IMR-90 (cell line): Measurements from ENCODE around the gene SOX2. TPM values are rescaled to one million over a fixed set of nuclear protein-coding genes. Genes with fewer than 3 reads are reported as not detected.

Source experiments
- ATAC-seq: fragments of 200-7000 bp; cut with Tn5 transposase; 2 replicates; pipeline ENCODE4 v1.9.1; 2020; ENCODE audit warnings: low read depth, mild to moderate bottlenecking, moderate library complexity
- BruUV-seq: library from RNA; stranded (reverse); fragments of 400-500 nt; replicated peaks from 2 replicates; lab custom pipeline; 2021; lab: Mats Ljungman, UMichigan
- CTCF ChIA-PET: fragments of 300-600 bp; formaldehyde crosslinking; extraction: SDS; loops from one replicate; lab custom pipeline; 2021; ENCODE audit warnings: antibody characterized with exemption; lab: Yijun Ruan, JAX
- POLR2A ChIA-PET: fragments of 300-600 bp; sonication (Branson Sonifier 250); formaldehyde crosslinking; loops from one replicate; lab custom pipeline; 2022; ENCODE audit warnings: antibody characterized with exemption; ENCODE audit not compliant: unreplicated experiment; lab: Charles Lee
- DNase-seq: peaks from one replicate; pipeline ENCODE4 v3.0.0; 2013
- H2AFZ ChIP-seq: replicated peaks from 2 replicates; pipeline ENCODE3; 2013; ENCODE audit warnings: low read length, mild to moderate bottlenecking; ENCODE audit not compliant: poor library complexity
- H2AK5ac ChIP-seq: 2 replicates; pipeline ENCODE4 v1.6.1; 2013; ENCODE audit warnings: low read depth, low read length, inconsistent platforms
- H2AK9ac ChIP-seq: replicated peaks from 2 replicates; pipeline ENCODE3; 2013; ENCODE audit warnings: mild to moderate bottlenecking, low read depth, low read length, moderate library complexity; ENCODE audit not compliant: poor library complexity
- H2BK120ac ChIP-seq: 2 replicates; pipeline ENCODE4 v1.6.1; 2013; ENCODE audit warnings: low read depth, low read length, inconsistent platforms
- H2BK15ac ChIP-seq: 3 replicates; pipeline ENCODE4 v1.6.1; 2013; ENCODE audit warnings: low read depth, low read length, inconsistent platforms
- H2BK20ac ChIP-seq: 2 replicates; pipeline ENCODE4 v1.6.1; 2013; ENCODE audit warnings: low read depth, mild to moderate bottlenecking, inconsistent platforms, low read length, moderate library complexity
- H2BK5ac ChIP-seq: 2 replicates; pipeline ENCODE4 v1.6.1; 2013; ENCODE audit warnings: mild to moderate bottlenecking, low read depth, low read length, inconsistent platforms; ENCODE audit not compliant: poor library complexity, severe bottlenecking
- H3K14ac ChIP-seq: replicated peaks from 2 replicates; pipeline ENCODE4 v1.6.1; 2013; ENCODE audit warnings: low read depth, low read length, inconsistent platforms
- H3K18ac ChIP-seq: 2 replicates; pipeline ENCODE4 v1.6.1; 2013; ENCODE audit warnings: low read depth, low read length, control low read depth
- H3K23ac ChIP-seq: 2 replicates; pipeline ENCODE4 v1.6.1; 2013; ENCODE audit warnings: low read depth, low read length, inconsistent platforms
- H3K27ac ChIP-seq: 2 replicates; pipeline ENCODE4 v1.5.1; 2013; ENCODE audit warnings: mild to moderate bottlenecking, control low read depth, low read length; ENCODE audit not compliant: insufficient read depth
- H3K27me3 ChIP-seq: 2 replicates; pipeline ENCODE4 v1.6.1; 2013; ENCODE audit warnings: low read length; ENCODE audit not compliant: control insufficient read depth, insufficient read depth
- H3K36me3 ChIP-seq: 2 replicates; pipeline ENCODE4 v1.6.1; 2013; ENCODE audit warnings: low read length, mixed read lengths; ENCODE audit not compliant: control insufficient read depth, insufficient read depth
- H3K4ac ChIP-seq: 2 replicates; pipeline ENCODE4 v1.6.1; 2013; ENCODE audit warnings: low read depth, low read length, inconsistent platforms
- H3K4me1 ChIP-seq: 2 replicates; pipeline ENCODE4 v1.6.1; 2013; ENCODE audit warnings: low read length, mixed read lengths; ENCODE audit not compliant: control insufficient read depth, insufficient read depth
- H3K4me2 ChIP-seq: 2 replicates; pipeline ENCODE4 v1.6.1; 2013; ENCODE audit warnings: low read depth, mild to moderate bottlenecking, control low read depth, low read length, moderate library complexity
- H3K4me3 ChIP-seq: 2 replicates; pipeline ENCODE4 v1.5.1; 2013; ENCODE audit warnings: low read depth, mild to moderate bottlenecking, control low read depth, low read length, moderate library complexity; ENCODE audit not compliant: insufficient read depth
- H3K56ac ChIP-seq: 2 replicates; pipeline ENCODE4 v1.6.1; 2013; ENCODE audit warnings: low read length, inconsistent platforms; ENCODE audit not compliant: insufficient read depth; ENCODE audit errors: extremely low read depth
- H3K79me1 ChIP-seq, 2 experiments: 2 replicates each; pipeline ENCODE4 v1.6.1; 2013; ENCODE audit warnings: low read length in 2 of 2, inconsistent platforms in 1 of 2, low read depth in 1 of 2
- H3K9ac ChIP-seq: 2 replicates; pipeline ENCODE4 v1.6.1; 2013; ENCODE audit warnings: low read depth, low read length, control low read depth
- H3K9me1 ChIP-seq: 2 replicates; pipeline ENCODE4 v1.6.1; 2013; ENCODE audit warnings: low read length, inconsistent platforms; ENCODE audit not compliant: insufficient read depth
- H3K9me3 ChIP-seq: 2 replicates; pipeline ENCODE4 v1.6.1; 2013; ENCODE audit warnings: low read length; ENCODE audit not compliant: control insufficient read depth, insufficient read depth
- H4K20me1 ChIP-seq: 2 replicates; pipeline ENCODE4 v1.6.1; 2013; ENCODE audit warnings: low read length, inconsistent platforms; ENCODE audit not compliant: insufficient read depth
- H4K5ac ChIP-seq: 2 replicates; pipeline ENCODE4 v1.6.1; 2013; ENCODE audit warnings: mild to moderate bottlenecking, low read depth, low read length, control low read depth
- H4K8ac ChIP-seq, 2 experiments: 2 replicates each; pipeline ENCODE4 v1.6.1; 2013; ENCODE audit warnings: low read depth in 2 of 2, low read length in 2 of 2, control low read depth in 1 of 2, inconsistent platforms in 1 of 2
- H4K91ac ChIP-seq: 2 replicates; pipeline ENCODE4 v1.6.1; 2013; ENCODE audit warnings: low read depth, low read length, inconsistent platforms; ENCODE audit not compliant: insufficient read depth
- CEBPB ChIP-seq: IDR thresholded peaks from 2 replicates; pipeline ENCODE4 v1.6.1; 2012; ENCODE audit warnings: low read depth, low read length, improper control_type of control experiment
- CHD1 ChIP-seq: IDR thresholded peaks from 2 replicates; pipeline ENCODE4 v1.6.1; 2012; ENCODE audit warnings: low read depth, low read length, improper control_type of control experiment
- CTCF ChIP-seq: conservative IDR thresholded peaks from 2 replicates; pipeline ENCODE4 v1.5.1; 2012; ENCODE audit warnings: mild to moderate bottlenecking, low read depth, low read length, improper control_type of control experiment
- ELK1 ChIP-seq: fragments of 150-350 bp; IDR thresholded peaks from 2 replicates; pipeline ENCODE4 v1.6.1; 2016; ENCODE audit warnings: low read depth, mild to moderate bottlenecking, low read length, moderate library complexity, borderline replicate concordance
- FOS ChIP-seq: fragments of 150-350 bp; IDR thresholded peaks from 2 replicates; pipeline ENCODE4 v1.6.1; 2016; ENCODE audit warnings: low read depth, low read length
- MAFK ChIP-seq: IDR thresholded peaks from 2 replicates; pipeline ENCODE4 v1.6.1; 2012; ENCODE audit warnings: low read depth, low read length, improper control_type of control experiment
- MAZ ChIP-seq: IDR thresholded peaks from 2 replicates; pipeline ENCODE4 v1.6.1; 2012; ENCODE audit warnings: low read depth, mild to moderate bottlenecking, low read length, improper control_type of control experiment, moderate library complexity, borderline replicate concordance
- MXI1 ChIP-seq: IDR thresholded peaks from 2 replicates; pipeline ENCODE4 v1.6.1; 2012; ENCODE audit warnings: low read depth, mild to moderate bottlenecking, low read length, moderate library complexity, borderline replicate concordance
- POLR2A ChIP-seq: IDR thresholded peaks from 2 replicates; pipeline ENCODE4 v1.6.1; 2012; ENCODE audit warnings: mild to moderate bottlenecking, low read depth, low read length
- RAD21 ChIP-seq: IDR thresholded peaks from 2 replicates; pipeline ENCODE4 v1.6.1; 2012; ENCODE audit warnings: low read length, improper control_type of control experiment
- RCOR1 ChIP-seq: IDR thresholded peaks from 2 replicates; pipeline ENCODE4 v1.6.1; 2012; ENCODE audit warnings: mild to moderate bottlenecking, low read length, improper control_type of control experiment; ENCODE audit not compliant: insufficient replicate concordance
- WGBS, 2 experiments: methylation state at CpG; one replicate each; pipeline versions ENCODE4 v1.1.5 to v1.1.7; 2013; ENCODE audit warnings: missing lambda C conversion rate in 2 of 2; ENCODE audit not compliant: insufficient read length in 1 of 2; ENCODE audit errors: extremely low coverage in 2 of 2; 5-methylcytosine and 5-hydroxymethylcytosine counted together
- dilution Hi-C: fragments of 300-500 bp; cut with HindIII; formaldehyde crosslinking; loops from one replicate; pipeline ENCODE4 v1.14.3; 2018; ENCODE audit warnings: low sequenced_read_pairs; ENCODE audit not compliant: unreplicated experiment
- in situ Hi-C: fragments of 300-500 bp; cut with MboI; formaldehyde crosslinking; loops from 3 replicates; pipeline ENCODE4 v1.14.3; 2019; ENCODE audit warnings: low sequenced_read_pairs, inconsistent platforms, mixed read lengths
- intact Hi-C: fragments of 100-400 bp; cut with micrococcal nuclease; formaldehyde crosslinking; loops from 2 replicates; pipeline ENCODE4 v1.10.0; 2022
- polyA plus RNA-seq, 3 experiments: library from polyadenylated mRNA; depleted of rRNA; stranded (reverse); fragments of >200 nt; gene quantifications; 2 replicates each; pipeline ENCODE4 v1.2.3, GENCODE V29; 2012; ENCODE audit warnings: low replicate concordance in 1 of 3
- total RNA-seq: library from RNA; depleted of rRNA; stranded (reverse); fragments of >200 nt; gene quantifications from 2 replicates; pipeline ENCODE4 v1.2.3, GENCODE V29; 2012

The SOX2 gene
- total and polyA plus RNA-seq, 2 of the 4 experiments (the other 2 are of a cell fraction): not detected

- Histone ChIP-seq H3K18ac (no peak overlapping the region), H2AFZ (no peak overlapping the region), H3K4me1 (no peaks in the 10 kb centered on the region), H3K14ac (no peak overlapping the region), H3K27me3 (peaks cover 24% of the 10 kb centered on the region), H3K79me1 (no peaks in the 10 kb centered on the region), H2AK5ac (no peak overlapping the region), H3K23ac (no peak overlapping the region), H3K56ac (no peak overlapping the region), H3K9ac (no peak overlapping the region), H2BK15ac (no peak overlapping the region), H2BK5ac (no peak overlapping the region), H4K5ac (no peak overlapping the region), H4K91ac (no peak overlapping the region), H3K4ac (no peak overlapping the region), H2BK120ac (no peak overlapping the region), H3K27ac (no peak overlapping the region), H2AK9ac (no peak overlapping the region), H3K9me1 (no peaks in the 10 kb centered on the region), H3K4me2 (no peak overlapping the region), H3K36me3 (no peaks in the 10 kb centered on the region), H3K9me3 (no peaks in the 10 kb centered on the region; the same call in 1 of the 2 replicates), H3K4me3 (no peak overlapping the region), H4K8ac (no peak overlapping the region), H2BK20ac (no peak overlapping the region), H4K20me1 (no peaks in the 10 kb centered on the region)
- CTCF ChIA-PET: no interaction called here
- DNase-seq (no peak), ATAC-seq (no peak)
- WGBS, 2 experiments: no CpG with 5 or more reads among the region's 11 CpGs
- intact Hi-C loops: no loop called here
- no TSS peak for BruUV-seq
- dilution Hi-C loops: no loop called here
- POLR2A ChIA-PET: no interaction called here
- TF ChIP-seq CEBPB (no peak), CTCF (no peak), POLR2A (no peak), FOS (no peak), RCOR1 (no peak), RAD21 (no peak), ELK1 (no peak), MXI1 (no peak), MAFK (no peak), MAZ (no peak), CHD1 (no peak)
- in situ Hi-C loops: loop anchor here (25.0 kb wide), 1 partner anchor 484 kb away; no protein-coding TSS in a partner anchor
Measured at GRCh38 chr3:181696626-181697230, 15.0 kb upstream of the SOX2 start.
